Muscle layer of colon (tissue), 2 donors: Measurements from ENCODE around the gene NCOA4.
"Not testable (repeated sequence)": the region's sequence is repeated elsewhere in the genome, so short reads cannot be mapped to it uniquely, and the experiment has no call there.

Experiments used
- H3K27ac ChIP-seq: one replicate; pipeline ENCODE4 v1.7.0; 2013; ENCODE audit warnings: low read depth, mild to moderate bottlenecking, low read length, moderate library complexity
- H3K27me3 ChIP-seq, 2 donors: one replicate each; pipeline ENCODE4 v1.7.0; 2013; ENCODE audit warnings: low read length in 2 of 2, mild to moderate bottlenecking in 2 of 2; ENCODE audit not compliant: insufficient read depth in 2 of 2, control insufficient read depth in 1 of 2
- H3K36me3 ChIP-seq: one replicate; pipeline ENCODE4 v1.7.0; 2013; ENCODE audit warnings: mild to moderate bottlenecking, low read length; ENCODE audit not compliant: insufficient read depth
- H3K4me1 ChIP-seq: one replicate; pipeline ENCODE4 v1.7.0; 2013; ENCODE audit warnings: mild to moderate bottlenecking, low read length; ENCODE audit not compliant: insufficient read depth
- H3K4me3 ChIP-seq, 2 donors: one replicate each; pipeline ENCODE4 v1.7.0; 2013; ENCODE audit warnings: low read length in 2 of 2, low read depth in 1 of 2, mild to moderate bottlenecking in 1 of 2, moderate library complexity in 1 of 2
- H3K9ac ChIP-seq: one replicate; pipeline ENCODE4 v1.7.0; 2013; ENCODE audit warnings: low read length
- H3K9me3 ChIP-seq: one replicate; pipeline ENCODE4 v1.7.0; 2013; ENCODE audit warnings: mild to moderate bottlenecking, low read length
- donor health status: abdominal sarcoma.
- donor health status: Adenocarcinoma of cecum.

Gene NCOA4

DNA sequence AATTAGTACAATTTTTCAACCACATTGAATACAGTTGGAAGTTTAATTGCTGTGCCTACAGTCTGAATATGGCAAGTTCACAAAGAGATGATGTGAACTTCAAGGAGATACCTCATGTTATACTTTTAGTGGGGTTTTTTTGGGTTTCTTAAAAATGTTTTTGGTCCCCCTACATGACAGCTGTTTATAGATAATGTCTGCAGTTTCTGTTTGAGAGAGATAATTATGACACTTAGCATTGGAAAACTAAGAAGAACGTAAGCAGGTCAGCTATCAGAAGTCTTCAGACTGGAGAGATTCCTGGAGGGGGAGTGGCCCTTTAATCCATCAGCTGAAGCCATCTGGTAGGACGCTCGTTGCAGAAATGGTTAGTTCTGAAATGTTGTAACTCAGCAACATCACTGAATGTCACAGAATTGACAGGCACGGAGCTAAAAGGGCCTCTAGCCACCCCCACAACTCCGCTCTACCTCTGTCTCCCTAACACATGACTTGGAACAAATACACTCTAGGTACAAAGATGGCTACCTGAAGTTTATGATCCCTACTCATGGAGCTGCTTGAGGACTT lies 29.2 kb downstream of the NCOA4 start:
- Histone ChIP-seq H3K27ac (no peak overlapping the region), H3K36me3 (peaks cover 62% of the 10 kb centered on the region)

GRCh38 chr10:46000538-46000937 lies 29.9 kb downstream of the NCOA4 start:
- no peak overlapping the region for H3K4me3 ChIP-seq
- no peaks in the 10 kb centered on the region for H3K4me1 ChIP-seq
- H3K27ac ChIP-seq = no peak overlapping the region
- H3K9ac ChIP-seq = no peak overlapping the region
- H3K9me3 ChIP-seq = no peaks in the 10 kb centered on the region
- no peaks in the 10 kb centered on the region for H3K27me3 ChIP-seq
- H3K36me3 ChIP-seq = peaks cover 55% of the 10 kb centered on the region

More for the DNA sequence above, 29.2 kb downstream of the NCOA4 start:
- Histone ChIP-seq H3K27me3 (no peaks in the 10 kb centered on the region), H3K9ac (no peak overlapping the region), H3K4me3 (no peak overlapping the region), H3K4me1 (no peaks in the 10 kb centered on the region), H3K9me3 (no peaks in the 10 kb centered on the region)

- not testable (repeated sequence) for H3K27me3 ChIP-seq, H3K9ac ChIP-seq, H3K27ac ChIP-seq, H3K4me1 ChIP-seq, H3K4me3 ChIP-seq, H3K9me3 ChIP-seq
- H3K36me3 ChIP-seq = peaks cover 49% of the 10 kb centered on the region
Measured at GRCh38 chr10:45999955-46000354, 30.5 kb downstream of the NCOA4 start.

GRCh38 chr10:45997994-45998763 lies 32.2 kb downstream of the NCOA4 start:
- Histone ChIP-seq H3K9ac (no peak overlapping the region), H3K27ac (no peak overlapping the region), H3K27me3 (no peaks in the 10 kb centered on the region), H3K4me1 (no peaks in the 10 kb centered on the region), H3K4me3 (no peak overlapping the region), H3K9me3 (no peaks in the 10 kb centered on the region), H3K36me3 (peaks cover 31% of the 10 kb centered on the region)

DNA sequence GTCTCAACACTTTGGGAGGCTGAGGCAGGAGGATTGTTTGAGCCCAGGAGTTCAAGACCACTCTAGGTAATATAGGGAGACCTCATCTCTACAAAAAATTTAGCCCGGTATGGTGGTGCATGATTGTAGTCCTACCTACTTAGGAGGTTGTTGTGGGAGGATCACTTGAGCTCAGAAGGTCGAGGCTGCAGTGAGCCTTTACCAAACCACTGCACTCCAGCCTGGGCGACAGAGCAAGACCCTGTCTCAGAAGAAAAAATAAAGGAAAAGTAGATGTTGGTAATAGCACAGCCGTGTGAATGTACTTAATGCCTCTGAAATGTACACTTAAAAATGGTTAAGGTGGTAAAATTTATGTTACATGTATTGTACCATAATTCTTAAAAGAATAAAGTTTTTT lies 32.9 kb downstream of the NCOA4 start:
- no peak overlapping the region for H3K27ac ChIP-seq
- no peaks in the 10 kb centered on the region for H3K9me3 ChIP-seq
- H3K4me3 ChIP-seq = no peak overlapping the region
- no peak overlapping the region for H3K9ac ChIP-seq
- peaks cover 25% of the 10 kb centered on the region for H3K36me3 ChIP-seq
- H3K4me1 ChIP-seq = no peaks in the 10 kb centered on the region
- no peaks in the 10 kb centered on the region for H3K27me3 ChIP-seq

DNA sequence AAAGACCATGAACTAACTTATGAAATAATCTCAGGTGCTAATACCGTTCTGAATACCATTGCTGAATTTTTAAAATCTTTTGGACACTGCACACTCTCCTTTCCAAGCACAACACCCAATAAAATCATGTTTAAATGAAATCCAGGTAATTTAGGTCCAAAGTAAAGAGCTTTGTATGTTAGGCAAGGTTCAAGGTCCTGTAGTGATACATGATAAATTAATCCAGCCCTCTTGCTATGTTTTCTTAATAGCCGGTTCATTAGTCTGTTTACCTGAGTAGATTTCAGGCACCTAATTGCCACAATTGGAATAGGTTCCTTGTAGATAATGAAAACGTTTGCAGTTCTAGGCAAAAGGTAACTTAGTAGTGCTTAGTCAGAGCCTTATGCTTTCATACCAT lies 44.8 kb downstream of the NCOA4 start:
- H3K4me1 ChIP-seq, H3K36me3 ChIP-seq, H3K9ac ChIP-seq, H3K27me3 ChIP-seq, H3K27ac ChIP-seq, H3K4me3 ChIP-seq, H3K9me3 ChIP-seq: not testable (repeated sequence)

DNA sequence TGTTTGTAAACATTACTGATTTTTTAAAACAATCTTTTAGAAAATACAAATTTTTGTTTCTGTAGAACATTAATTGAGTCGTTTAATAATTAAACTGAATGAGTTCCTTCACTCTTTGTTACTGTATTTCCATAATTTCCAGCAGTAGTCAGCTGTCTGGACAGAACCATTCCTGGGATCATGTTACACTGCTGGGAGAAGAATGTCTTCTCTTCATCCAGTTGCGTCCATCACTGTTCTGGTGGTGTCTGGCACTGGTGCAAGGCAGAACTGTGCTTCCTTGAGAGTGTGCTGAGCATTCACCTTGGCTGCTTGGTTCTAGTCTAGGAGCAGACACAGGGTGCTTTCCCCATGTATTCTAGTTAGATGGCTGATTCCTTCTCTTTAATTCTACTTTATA lies 46.0 kb downstream of the NCOA4 start:
- not testable (repeated sequence) for H3K9ac ChIP-seq, H3K36me3 ChIP-seq, H3K4me3 ChIP-seq, H3K4me1 ChIP-seq, H3K9me3 ChIP-seq, H3K27me3 ChIP-seq, H3K27ac ChIP-seq

DNA sequence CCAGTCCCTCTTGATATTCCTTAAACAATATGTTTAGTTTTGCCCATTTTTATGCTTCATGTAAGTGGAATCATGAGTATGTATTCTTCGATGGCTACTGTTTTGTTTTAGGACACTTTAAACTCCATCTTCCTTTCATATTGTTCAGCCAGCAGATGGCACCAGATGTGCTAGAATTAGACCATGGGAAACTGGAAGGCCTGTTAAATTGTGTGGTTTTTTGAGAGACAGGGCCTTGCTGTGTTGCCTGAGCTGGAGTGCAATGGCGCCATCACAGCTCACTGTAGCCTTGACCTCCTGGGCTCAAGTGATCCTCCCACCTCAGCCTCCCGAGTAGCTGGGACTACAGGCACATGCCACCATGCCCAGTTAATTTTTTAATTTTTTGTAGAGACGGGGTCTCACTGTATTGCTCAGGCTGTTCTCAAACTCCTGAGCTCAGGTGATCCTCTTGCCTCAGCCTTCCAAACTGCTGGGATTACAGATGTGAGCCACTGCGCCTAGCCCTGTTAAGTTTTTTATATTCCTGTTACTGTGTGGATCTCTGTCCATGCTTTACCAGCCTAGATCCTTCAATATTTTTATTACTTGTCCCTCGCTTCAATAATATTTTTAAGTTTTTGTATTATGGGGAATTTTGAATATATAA lies 46.8 kb downstream of the NCOA4 start:
- not testable (repeated sequence) for H3K36me3 ChIP-seq, H3K4me3 ChIP-seq

GRCh38 chr10:45981367-45981766 lies 49.1 kb downstream of the NCOA4 start:
- not testable (repeated sequence) for H3K36me3 ChIP-seq, H3K4me1 ChIP-seq

More for the DNA sequence above, 46.8 kb downstream of the NCOA4 start:
- H3K27ac ChIP-seq, H3K9me3 ChIP-seq, H3K27me3 ChIP-seq, H3K4me1 ChIP-seq, H3K9ac ChIP-seq: not testable (repeated sequence)

GRCh38 chr10:45978554-45978953 lies 51.9 kb downstream of the NCOA4 start:
- not testable (repeated sequence) for H3K4me3 ChIP-seq, H3K36me3 ChIP-seq, H3K4me1 ChIP-seq, H3K9me3 ChIP-seq, H3K27ac ChIP-seq, H3K9ac ChIP-seq, H3K27me3 ChIP-seq

More at GRCh38 chr10:45981367-45981766, 49.1 kb downstream of the NCOA4 start:
- H3K9ac ChIP-seq, H3K27me3 ChIP-seq, H3K9me3 ChIP-seq, H3K4me3 ChIP-seq, H3K27ac ChIP-seq: not testable (repeated sequence)

- H3K9me3 ChIP-seq, H3K4me3 ChIP-seq, H3K27ac ChIP-seq, H3K9ac ChIP-seq, H3K36me3 ChIP-seq, H3K4me1 ChIP-seq, H3K27me3 ChIP-seq: not testable (repeated sequence)
Measured at GRCh38 chr10:45974041-45974440, 56.4 kb downstream of the NCOA4 start.

- not testable (repeated sequence) for H3K36me3 ChIP-seq, H3K9me3 ChIP-seq, H3K27me3 ChIP-seq, H3K4me1 ChIP-seq
- peak overlapping the region; percentile 64 to 77 for H3K4me3 ChIP-seq
- H3K27ac ChIP-seq = peak overlapping the region; percentile 58
- H3K9ac ChIP-seq = peak overlapping the region; percentile 71
Measured at GRCh38 chr10:45972813-45973169, 57.6 kb downstream of the NCOA4 start.
